ENCODE measurements around the gene MDGA2.

The MDGA2 gene

DNA sequence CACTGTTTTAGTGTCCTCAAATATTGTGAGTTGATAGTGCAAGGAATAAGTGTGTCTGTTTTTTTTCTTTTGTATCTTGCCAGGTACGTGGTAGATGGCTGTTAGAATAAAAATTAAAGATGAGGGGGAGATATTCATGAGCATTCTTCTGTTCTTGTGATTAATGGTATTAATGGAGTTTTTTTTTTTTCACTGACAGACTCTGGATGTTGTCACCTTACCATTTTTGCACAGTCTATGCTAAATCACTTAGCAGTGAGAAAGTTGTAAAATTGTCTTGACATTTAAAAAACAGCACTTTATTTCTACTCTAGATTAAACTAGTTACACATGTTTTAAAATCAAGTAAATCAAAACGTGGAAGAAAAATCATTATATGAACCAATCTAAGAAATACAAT is 204.3 kb downstream of the MDGA2 start:
- no peak for DNase-seq

DNA sequence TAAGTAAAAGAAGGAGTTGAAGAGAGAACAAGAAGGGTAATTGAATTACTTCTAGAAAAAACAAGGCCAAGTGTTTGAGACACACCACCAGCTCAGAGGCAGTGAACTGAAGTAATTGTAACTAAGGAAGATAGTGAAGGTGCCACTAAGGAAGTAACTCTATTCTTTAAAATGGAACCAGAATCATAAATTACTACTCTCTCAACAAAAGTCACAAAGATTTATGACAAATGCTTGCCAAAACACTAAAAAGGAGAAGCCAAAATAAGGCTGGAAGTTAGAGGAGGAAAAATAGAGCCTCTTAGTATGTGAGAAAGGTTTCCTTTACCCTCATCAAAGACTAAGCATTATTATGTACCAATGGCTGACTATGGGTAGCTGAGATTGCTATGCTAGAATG is 208.5 kb downstream of the MDGA2 start:
- no peak for DNase-seq

DNA sequence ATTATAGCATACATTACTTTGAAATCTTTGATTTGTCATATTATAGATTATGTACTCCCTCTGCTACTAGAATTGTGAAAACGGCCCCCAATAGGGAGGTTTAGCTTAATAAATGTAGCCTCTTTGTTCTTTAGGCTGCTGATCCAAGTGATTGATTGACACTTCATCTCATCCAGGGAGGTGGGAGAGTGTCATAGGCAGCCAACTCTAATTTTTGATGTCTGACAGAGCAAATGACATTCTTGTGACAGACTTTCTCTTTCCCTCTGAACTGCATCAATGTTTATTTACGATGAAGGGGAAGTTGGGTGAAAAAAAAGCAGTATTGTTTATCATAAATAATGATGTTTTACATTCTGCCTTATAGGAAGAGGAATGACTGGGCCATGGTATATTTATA is 221.4 kb downstream of the MDGA2 start:
- no peak for DNase-seq

DNA sequence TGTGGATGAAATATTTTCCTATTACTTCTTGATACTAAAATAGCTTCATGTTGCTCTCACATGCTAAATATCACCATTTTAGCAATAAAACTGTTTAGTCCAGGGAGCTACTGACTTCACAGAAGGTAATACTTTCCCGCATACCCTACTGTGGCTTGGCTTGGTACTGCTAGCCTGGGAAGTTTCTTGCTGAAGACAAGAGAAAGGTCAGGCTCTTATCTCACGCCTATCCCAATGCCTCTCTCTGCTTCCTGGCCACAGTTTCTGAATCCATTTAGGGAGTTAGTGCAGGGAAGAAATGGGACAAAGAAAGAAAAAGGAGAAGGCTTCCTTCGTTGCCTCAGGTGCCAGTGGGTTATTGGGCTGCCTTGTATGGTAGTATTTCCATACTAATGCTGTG is 228.3 kb downstream of the MDGA2 start:
- no peak for DNase-seq

DNA sequence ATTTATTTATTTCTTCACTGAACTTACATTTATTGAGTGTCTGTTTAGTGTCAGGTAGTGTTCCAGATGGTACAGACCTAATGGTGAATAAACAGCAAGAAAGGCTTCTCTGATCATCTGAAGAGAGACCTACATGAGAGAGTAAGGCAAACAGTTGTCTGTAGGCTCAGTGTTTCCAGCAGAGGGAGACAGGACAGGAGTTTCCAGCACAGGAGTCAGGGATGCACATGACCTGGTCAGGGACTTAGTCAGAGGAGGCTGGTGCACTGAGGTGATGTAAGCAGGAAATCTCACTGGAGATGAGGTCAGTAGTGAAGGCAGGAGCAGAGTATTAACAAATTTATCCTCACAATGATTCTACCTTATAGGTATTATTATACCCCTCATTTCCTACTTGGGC is 233.2 kb downstream of the MDGA2 start:
- no peak for DNase-seq

DNA sequence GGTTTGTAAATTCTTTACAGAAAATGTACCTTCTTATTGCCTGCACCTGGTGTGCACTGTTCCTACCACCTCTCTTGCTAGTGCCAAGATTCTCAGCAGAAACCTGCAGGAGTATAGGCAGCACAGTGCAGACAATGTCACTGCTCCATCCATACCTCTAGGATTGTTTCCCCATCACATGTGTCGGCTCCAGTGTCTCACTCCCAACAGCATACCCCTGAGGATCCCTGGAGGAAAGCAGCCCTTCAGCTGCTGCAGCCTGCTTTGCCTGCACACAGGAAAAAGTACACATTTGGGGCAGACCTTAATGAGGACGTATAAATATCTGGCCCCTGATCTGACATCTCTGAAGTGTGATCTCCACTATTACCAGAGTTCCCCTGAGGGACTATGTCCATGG is 235.5 kb downstream of the MDGA2 start:
- DNase-seq = no peak

DNA sequence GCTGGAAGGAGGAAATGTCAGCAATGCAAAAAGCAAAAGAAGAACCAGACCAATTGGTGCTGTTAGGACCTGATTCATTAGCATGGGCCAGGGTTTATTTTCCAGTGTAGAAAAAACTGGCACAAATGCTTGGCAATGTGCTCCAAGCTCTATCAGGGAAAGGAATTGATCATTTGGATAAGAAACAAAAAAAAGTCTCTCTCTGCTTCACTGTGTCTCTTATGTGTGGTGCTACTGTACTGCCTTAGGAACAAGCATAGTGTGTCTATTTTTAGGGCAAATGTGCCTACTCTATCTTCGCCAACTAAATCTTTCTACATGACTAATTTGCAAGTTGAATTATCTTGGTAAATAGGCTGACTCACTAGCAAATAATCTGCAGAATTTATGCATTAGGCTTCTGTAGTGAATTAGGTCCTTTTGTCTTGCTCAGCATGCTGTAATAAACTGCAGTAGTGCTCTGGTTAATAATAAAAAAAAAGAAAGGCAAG is 236.7 kb downstream of the MDGA2 start:
- no peak for DNase-seq

DNA sequence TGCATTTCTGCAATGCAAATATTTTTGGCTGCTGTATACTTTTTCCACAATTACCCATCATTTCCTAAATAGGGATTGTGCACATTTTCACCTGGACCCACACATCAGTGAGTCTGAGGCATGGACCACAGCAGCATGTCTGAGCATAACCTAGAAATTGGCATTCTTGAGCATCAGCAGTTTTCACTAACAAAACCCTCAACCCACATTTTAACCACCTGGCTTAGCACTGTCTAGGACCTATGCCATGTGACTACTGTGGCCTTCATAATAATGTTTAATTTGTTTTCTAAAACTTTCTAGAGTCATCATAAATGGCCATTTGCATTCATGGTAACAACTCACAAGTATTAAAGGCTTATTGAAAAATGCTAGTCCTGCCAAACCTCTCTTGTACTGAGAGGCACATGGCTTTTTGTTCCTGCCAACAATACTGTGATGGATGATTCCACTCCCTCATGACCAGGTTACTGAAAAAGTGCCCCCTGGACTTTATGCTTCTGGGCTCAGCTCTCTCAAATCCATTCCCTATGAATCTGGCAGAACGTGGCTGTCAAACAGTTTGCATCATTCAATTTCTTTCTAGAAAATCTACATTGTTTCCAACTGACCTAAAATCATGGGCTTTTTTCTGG is 240.0 kb downstream of the MDGA2 start:
- DNase-seq = no peak

DNA sequence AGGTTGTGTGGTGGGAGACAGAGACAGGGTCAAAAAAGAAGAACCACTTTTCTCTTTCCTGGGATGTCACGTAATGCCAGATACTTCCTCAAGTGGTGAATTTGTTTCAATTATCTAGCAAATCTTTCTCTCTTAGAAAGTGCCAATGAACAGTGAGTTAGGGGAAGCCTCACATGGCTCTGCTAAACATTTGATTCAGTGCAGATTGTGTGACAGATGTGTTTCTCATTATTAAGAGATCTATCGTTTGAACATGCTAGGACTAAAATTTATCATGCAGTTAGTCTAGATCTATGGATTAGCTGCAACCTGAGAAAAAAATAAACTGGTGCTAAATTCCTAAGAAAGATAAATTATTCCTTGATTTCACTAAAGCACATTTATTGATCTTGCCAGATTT is 247.8 kb downstream of the MDGA2 start:
- no peak for DNase-seq

DNA sequence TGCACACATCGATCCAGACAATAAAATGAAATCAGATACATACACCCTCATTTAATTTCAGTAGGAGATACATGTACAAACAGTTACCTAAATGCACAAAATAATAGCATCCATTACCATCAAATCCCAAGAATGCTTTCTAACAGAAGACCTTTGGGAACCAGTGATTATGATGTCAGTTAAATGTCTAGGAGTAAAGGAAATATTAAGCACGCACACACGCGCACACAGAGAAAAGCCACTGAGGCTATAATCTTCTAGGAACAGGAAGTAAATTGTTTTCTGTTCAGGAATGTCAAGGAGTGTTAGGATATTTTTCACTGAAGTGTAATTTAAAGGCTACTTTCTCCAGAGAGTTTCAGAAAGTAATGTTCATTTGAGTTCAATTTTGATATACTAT is 250.1 kb downstream of the MDGA2 start:
- no peak for DNase-seq

DNA sequence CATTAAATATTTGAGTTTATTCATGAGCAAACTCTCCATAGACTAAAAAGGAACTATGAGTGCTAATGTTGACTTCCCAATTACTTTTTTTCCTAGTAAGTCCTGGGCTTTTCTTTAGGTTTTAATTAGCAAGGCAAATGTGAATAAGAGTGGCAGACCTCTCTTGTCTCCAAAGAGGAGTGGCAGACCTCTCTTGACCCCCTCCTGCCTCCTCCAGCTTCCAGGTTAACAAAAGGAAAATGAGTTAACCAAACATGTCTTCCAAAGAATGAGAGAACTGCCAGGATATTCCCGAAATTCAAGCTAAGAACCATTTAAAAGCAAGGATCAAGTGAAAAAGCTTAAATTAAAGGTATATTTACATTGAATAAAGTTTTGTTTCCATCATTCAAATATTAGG is 253.2 kb downstream of the MDGA2 start:
- no peak for DNase-seq

DNA sequence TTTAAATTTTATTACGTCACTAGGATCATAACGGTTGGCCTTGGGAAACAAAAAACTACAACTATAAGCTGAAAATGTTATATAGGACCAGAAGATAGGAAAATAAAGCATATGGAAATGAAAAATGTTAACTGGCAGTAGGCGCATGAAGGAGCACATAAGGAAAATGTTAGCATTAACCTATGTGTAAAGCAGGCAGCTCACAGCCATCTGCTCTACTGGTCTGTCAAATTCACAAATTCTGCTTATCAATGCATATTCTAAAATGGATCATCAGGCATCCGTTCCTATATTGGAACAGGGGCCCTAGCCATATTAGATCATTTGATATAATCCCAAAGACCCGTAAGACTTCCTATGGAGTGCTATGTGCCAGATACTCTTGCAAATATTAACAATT is 263.9 kb downstream of the MDGA2 start:
- DNase-seq = no peak

DNA sequence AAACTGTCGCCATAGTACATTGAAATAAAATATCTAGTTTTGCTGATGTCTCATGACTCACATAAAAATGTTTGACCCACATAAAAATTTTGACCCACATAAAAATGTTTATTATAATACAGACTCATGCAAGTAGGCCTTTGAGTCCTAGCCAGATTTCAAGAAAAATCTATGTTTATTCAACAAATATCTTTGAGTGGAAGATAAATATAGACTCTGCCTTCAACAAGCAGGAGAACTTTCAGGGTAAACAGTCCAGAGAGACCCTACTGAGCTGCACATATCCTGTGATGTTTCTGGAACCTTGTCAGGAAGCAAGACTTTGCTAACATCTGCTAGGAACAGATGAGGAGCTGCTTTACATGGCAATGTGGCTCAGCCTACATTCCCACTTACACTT is 283.1 kb downstream of the MDGA2 start:
- DNase-seq = no peak

DNA sequence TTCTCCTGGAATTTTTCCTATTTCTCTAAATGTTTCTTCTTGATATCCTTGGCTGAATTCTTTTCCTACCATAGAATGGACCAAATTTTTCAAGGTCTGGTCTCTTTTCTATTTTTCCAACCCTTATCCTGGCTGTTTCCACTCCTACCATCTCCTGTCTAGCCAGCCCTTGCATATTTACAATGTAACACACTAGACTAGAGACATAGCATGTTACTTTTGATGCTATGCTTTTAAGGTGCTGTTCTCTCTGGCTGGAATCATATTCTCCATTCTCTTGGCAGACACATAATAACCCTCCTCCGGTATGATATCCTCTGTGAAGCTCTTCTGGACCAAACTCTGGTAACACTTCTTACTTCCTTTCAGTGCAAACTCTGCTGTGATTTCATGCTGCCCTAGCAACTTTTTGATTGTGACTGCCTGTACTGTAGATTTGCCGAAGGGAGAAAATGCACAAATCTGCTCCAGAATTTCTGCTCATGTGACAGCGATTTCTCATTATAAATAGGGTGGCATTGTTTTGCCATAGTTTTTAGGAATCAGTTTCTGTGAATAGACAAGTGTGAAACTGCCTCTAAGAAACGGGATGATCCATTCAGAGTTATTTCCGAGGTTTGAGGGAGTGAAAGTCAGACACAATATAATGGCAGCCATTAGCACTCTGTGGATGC is 284.4 kb downstream of the MDGA2 start:
- no peak for DNase-seq

DNA sequence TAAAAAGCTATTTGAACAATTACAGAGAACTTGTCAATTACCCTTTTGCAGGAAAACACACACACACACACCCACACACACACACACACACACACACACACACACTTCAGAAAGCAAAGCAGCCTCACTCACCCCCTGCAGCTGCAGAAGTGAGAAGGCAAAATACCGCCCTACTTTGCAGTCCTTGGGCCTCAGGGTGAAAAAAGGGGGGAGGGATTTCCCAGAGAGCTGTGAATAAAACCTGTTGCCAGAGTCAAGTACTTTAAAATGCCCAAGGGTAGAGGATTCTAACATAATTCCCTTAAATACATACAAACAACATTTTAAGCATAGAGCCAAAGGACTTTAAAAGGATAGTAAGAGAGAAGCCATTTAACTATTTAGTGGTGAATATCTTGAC is 285.9 kb downstream of the MDGA2 start:
- DNase-seq = no peak

DNA sequence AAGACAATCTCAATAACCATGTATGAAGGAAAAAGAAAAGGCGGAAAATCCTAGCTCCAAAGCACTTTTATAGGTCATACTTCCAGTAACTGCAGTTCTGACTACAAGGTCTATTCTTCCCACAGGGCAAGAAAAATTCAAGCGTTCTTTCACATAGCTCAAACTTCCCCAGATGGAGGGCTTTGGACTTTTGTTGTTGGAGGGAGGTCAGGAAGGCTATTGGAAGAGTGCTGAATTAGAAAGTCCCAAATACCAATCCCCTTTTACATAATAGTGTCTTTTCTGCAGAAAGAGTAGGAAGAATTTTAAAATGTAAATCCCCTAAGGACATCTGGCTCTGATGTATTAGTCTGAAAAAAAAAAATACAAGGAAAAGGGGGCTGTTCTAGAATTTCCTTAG is 309.4 kb downstream of the MDGA2 start:
- no peak for DNase-seq

DNA sequence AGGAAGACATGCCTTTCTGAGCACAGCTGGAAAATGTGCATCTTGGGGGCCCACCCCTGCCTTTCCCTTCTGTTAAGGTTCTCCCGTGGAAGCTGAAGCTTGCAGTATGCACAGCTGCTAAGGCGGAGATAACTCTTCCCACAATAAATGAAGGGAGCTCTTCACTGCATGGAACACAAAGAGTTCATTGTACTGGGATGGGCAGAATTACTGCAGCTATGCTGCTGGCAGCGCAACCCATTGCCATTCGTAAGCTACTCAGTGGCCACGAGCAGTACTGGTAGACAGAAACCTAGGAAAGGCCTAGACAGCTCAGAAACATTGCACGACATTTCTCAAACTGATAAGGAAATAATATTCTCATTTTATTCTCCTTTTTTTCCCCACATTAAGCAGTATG is 310.2 kb downstream of the MDGA2 start:
- DNase-seq = no peak

DNA sequence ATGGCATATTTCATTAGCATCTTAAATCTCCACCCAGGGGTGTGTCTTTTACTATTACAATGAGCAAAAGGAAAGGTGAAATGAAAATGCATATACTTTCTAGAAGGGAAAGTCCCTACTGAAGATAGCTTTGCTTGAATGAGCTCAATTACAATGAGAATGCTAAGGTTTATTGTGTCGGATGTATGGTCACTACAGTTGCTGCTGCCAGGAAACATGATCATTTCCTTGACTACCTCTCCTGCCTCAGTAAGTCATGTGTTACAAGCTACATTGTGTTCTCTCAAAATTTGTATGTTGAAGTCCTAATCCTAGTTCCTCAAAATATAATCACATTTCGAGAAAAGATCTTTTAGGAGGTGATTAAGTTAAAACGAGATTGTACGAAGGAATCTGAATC is 322.2 kb downstream of the MDGA2 start:
- no peak for DNase-seq

DNA sequence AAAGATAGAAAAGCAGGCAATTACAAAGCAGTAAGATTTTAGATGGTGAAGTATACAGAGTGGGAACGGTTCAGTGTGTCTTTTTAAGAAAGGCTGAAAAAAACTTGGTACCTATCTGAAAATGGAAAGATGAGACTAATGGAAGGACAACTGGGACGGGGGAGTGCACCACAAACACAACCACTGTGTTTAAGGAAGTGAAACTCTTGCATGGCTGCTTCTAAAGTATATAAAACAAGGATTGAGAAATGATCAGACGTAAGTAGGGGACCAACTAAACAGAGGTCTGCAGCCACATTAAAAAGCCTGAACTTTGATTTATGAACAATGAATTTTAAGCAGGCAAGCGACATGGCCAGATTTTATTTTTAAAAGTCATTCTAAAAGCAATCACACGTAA is 328.6 kb downstream of the MDGA2 start:
- DNase-seq = no peak

DNA sequence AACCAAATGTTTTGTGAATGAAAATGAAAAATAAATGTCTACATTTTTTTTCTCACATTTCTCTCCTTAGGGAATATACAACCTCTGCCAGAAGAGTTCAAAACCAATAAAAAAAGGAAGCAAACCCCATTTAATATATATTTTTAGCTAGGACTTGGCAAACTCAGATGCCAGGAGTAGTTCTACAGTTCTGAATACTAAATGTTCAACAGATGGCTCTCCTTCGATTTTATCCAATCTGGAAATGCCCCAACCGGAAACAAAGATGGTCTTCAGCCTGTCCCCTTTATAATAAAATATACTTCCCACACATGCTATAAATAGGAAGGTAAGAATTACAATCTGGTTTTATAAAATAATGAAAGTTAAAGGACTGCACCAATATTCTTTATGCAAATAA is 330.4 kb downstream of the MDGA2 start:
- DNase-seq = no peak

DNA sequence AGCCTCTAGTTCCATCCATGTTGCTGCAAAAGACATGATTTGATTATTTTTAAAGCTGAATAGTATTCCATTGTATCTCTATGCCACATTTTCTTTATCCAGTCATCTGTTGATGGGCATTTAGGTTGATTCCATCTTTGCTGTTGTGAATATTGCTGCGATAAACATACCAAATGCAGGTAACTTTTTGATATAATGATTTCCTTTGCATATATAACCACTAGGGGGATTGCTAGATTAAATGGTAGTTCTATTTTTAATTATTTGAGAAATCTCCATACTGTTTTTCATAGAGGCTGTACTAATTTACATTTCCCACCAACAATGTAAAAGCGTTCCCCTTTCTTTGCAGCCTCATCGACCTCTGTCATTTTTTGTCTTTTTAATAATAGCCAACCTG is 342.5 kb downstream of the MDGA2 start:
- no peak for DNase-seq

DNA sequence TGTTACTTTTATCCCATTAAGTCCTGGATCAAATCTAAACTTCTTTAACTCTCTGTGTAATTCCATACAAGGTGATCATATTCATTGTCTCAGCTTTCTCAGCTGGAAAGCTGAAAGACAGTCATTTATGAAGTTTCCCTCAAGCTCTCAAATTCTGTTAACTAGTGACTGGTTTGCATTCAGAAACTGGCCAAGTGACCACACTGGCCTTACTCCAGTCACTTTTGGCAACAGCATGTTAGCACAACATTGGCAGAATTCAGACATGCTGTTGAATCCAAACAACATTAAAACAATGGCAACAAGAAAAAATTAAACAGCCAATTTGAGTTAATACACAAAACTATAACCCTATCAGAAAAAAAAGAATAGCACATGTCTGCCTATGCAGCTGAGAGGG is 343.3 kb downstream of the MDGA2 start:
- no peak for DNase-seq

DNA sequence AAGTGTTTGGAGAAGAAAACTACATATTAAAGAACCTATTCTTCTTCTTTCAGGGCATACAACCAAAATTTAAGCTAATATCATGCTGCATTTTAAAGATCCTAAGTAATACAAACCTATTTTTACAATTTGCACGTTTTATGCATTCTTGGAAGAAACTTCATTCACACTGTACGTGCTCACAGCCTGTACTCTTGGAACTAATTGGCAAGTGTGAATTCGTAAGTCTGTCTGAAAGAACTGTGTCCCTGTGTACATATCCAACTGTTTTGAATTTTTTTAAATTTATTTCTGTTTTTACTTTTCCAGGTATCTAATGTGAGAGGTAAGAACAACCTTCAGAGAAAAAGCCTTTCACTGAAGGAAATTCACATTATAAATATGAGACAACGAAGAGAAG is 347.0 kb downstream of the MDGA2 start:
- no peak for DNase-seq

DNA sequence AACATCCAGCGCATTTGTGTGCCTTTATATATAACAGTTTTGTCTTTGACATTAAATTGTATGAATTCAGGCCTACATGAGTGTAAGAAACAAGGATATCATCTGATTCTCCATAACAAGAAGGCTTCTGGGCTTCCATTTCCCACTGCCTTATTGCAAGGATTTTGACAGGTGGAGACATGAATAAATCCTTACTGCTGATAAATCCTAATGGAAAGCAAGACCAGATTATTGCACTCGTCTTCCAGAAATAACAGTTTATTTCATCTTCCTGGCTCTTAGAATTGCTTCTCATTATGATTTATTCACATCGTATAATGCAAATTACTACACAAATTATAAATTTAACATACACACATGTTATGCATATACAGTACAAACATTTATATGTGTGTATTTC is 348.1 kb downstream of the MDGA2 start:
- DNase-seq = no peak

DNA sequence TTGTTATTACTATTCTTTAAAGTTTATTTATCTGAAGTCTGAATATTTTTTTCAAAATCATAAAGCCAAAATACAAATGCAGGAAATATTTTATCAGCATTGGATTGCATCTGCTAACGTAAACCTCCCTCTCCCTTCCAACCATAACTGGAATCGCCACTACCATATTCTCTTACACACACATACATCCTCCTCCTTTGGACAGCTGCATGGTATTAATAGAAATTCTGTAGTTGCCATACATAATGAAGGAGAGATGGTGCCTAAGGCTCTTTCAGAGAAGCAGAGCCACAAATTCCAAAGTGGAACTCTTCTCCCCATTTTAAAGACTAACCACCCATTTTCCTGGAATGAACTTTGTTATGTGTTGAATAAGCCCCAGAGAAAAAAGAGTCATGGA is 352.7 kb downstream of the MDGA2 start:
- no peak for DNase-seq

Measured in NCI-H1436 treated with DMSO at 0.1 percent for 48 hours (cell line).